ENCODE data around the gene TSEN34. TPM values are rescaled to one million over a fixed set of nuclear protein-coding genes. Genes with fewer than 3 reads are reported as not detected.
"Not testable (repeated sequence)": the region's sequence is repeated elsewhere in the genome, so short reads cannot be mapped to it uniquely, and the experiment has no call there.

The TSEN34 gene
- total RNA-seq, 1 experiment from 2014 or later, result 194 TPM

DNA sequence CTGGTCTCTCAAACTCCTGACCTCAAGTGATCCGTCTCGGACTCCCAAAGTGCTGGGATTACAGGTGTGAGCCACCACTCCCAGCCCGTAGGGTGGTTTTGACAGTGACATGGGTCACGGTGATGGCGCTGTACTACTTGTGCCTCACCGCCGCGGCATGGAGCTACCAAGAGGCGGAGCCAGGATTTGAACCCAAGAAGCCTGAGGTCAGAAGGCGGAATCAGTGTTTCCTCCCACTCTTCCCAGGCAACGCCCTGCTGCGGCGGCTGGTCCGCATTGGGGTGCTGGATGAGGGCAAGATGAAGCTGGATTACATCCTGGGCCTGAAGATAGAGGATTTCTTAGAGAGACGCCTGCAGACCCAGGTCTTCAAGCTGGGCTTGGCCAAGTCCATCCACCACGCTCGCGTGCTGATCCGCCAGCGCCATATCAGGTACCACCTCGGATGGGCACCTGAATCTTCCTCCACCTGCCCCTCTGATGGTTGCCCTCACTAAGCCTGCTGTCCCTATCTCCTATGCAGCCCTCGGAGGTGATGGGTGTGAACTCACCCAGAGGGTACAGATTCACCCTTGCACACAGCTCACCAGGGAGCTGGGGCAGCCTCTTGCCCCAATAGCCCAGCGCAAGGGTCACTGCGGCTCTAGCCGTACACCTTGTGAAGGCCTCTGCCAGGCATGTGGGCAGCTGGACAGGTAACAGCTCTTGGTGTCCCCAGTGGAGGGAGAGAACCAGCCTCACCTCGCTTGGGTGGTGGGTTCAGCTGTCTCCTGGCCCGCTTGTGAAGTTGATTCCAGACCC is 15.1 kb downstream of the TSEN34 start:
- in situ Hi-C loops (cut with HindIII; ENCODE audit: low pct_unique_long_range_greater_than_20kb, low sequenced_read_pairs) (no loop called here), intact Hi-C loops (cut with micrococcal nuclease; ENCODE audit: unreplicated experiment) (no loop called here)
- peaks cover 42% of the 10 kb centered on the region for H3K36me3 ChIP-seq (ENCODE audit: control insufficient read depth, insufficient read depth, low read length)
- H3K4me3 ChIP-seq (ENCODE audit: low read depth in 2 of 2, low read length in 2 of 2), result no peak overlapping the region
- TF ChIP-seq, protein P1, sequence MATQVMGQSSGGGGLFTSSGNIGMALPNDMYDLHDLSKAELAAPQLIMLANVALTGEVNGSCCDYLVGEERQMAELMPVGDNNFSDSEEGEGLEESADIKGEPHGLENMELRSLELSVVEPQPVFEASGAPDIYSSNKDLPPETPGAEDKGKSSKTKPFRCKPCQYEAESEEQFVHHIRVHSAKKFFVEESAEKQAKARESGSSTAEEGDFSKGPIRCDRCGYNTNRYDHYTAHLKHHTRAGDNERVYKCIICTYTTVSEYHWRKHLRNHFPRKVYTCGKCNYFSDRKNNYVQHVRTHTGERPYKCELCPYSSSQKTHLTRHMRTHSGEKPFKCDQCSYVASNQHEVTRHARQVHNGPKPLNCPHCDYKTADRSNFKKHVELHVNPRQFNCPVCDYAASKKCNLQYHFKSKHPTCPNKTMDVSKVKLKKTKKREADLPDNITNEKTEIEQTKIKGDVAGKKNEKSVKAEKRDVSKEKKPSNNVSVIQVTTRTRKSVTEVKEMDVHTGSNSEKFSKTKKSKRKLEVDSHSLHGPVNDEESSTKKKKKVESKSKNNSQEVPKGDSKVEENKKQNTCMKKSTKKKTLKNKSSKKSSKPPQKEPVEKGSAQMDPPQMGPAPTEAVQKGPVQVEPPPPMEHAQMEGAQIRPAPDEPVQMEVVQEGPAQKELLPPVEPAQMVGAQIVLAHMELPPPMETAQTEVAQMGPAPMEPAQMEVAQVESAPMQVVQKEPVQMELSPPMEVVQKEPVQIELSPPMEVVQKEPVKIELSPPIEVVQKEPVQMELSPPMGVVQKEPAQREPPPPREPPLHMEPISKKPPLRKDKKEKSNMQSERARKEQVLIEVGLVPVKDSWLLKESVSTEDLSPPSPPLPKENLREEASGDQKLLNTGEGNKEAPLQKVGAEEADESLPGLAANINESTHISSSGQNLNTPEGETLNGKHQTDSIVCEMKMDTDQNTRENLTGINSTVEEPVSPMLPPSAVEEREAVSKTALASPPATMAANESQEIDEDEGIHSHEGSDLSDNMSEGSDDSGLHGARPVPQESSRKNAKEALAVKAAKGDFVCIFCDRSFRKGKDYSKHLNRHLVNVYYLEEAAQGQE (IDR thresholded peaks at IDR 0.05; ENCODE audit: insufficient read depth in 1 of 2, low read depth in 2 of 2, low read length in 1 of 2), result no peak
- TF ChIP-seq POLR2AphosphoS5 (IDR thresholded peaks at IDR 0.05; ENCODE audit: low read depth, low read length), result no peak
- no peak for TF ChIP-seq TCF7L2 (IDR thresholded peaks at IDR 0.05; ENCODE audit: low read depth, low read length)
- no peak for TF ChIP-seq SIN3A (IDR thresholded peaks at IDR 0.05; ENCODE audit: borderline replicate concordance, insufficient read depth, low read depth, low read length)
- TF ChIP-seq, protein P2, sequence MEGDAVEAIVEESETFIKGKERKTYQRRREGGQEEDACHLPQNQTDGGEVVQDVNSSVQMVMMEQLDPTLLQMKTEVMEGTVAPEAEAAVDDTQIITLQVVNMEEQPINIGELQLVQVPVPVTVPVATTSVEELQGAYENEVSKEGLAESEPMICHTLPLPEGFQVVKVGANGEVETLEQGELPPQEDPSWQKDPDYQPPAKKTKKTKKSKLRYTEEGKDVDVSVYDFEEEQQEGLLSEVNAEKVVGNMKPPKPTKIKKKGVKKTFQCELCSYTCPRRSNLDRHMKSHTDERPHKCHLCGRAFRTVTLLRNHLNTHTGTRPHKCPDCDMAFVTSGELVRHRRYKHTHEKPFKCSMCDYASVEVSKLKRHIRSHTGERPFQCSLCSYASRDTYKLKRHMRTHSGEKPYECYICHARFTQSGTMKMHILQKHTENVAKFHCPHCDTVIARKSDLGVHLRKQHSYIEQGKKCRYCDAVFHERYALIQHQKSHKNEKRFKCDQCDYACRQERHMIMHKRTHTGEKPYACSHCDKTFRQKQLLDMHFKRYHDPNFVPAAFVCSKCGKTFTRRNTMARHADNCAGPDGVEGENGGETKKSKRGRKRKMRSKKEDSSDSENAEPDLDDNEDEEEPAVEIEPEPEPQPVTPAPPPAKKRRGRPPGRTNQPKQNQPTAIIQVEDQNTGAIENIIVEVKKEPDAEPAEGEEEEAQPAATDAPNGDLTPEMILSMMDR (IDR thresholded peaks at IDR 0.05), result no peak
- no peaks in the 10 kb centered on the region for H3K9me3 ChIP-seq (ENCODE audit: control insufficient read depth, insufficient read depth, low read depth, low read length)
- peaks cover 89% of the 10 kb centered on the region for H3K4me1 ChIP-seq (ENCODE audit: control insufficient read depth, insufficient read depth, low read length)
- H3K27me3 ChIP-seq (ENCODE audit: control insufficient read depth, insufficient read depth, low read length), result no peaks in the 10 kb centered on the region
- H3K27ac ChIP-seq (ENCODE audit: low read length), result no peak overlapping the region
- POLR2A ChIA-PET, result interaction anchor here (1.0 kb wide), 1 partner anchor 243 kb away, joined by 3 read pairs; the partner anchor contains the start of gene LENG8
- ATAC-seq (no peak), DNase-seq (ENCODE audit: low read depth, low spot score) (no peak)
- no TSS peak for BruUV-seq (replicated peaks)
- CTCF ChIA-PET, result interaction anchor here (0.5 to 0.7 kb wide), 2 partner anchors 23 to 56 kb away, joined by 3 to 7 read pairs; no protein-coding TSS in a partner anchor

DNA sequence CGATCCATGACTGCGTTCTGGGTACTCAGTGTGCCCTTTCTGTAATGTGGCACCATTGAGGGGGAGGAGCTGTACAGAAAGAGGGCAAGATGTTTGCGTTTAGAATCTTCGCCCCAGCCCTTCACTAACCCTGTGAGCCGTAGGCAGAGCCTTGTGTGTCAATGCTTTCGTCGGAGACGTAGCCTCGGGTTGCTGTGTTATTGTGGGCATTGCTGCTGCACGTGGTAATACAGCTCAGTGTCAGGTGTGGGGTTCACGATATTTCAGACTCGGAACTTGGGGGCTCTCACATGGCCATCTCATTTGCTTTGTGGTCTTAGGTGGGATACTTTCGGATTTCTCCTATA is 15.7 kb downstream of the TSEN34 start:
- DNase-seq (ENCODE audit: low read depth, low spot score) (no peak), ATAC-seq (no peak)
- Histone ChIP-seq H3K27me3 (ENCODE audit: control insufficient read depth, insufficient read depth, low read length) (no peaks in the 10 kb centered on the region), H3K4me1 (ENCODE audit: control insufficient read depth, insufficient read depth, low read length) (peaks cover 89% of the 10 kb centered on the region), H3K27ac (ENCODE audit: low read length) (no peak overlapping the region), H3K9me3 (ENCODE audit: control insufficient read depth, insufficient read depth, low read depth, low read length) (no peaks in the 10 kb centered on the region), H3K36me3 (ENCODE audit: control insufficient read depth, insufficient read depth, low read length) (peaks cover 36% of the 10 kb centered on the region), H3K4me3 (ENCODE audit: low read depth in 2 of 2, low read length in 2 of 2) (no peak overlapping the region)
- POLR2A ChIA-PET, result no interaction called here
- no TSS peak for BruUV-seq (replicated peaks)
- in situ Hi-C loops (cut with HindIII; ENCODE audit: low pct_unique_long_range_greater_than_20kb, low sequenced_read_pairs), result no loop called here
- TF ChIP-seq, protein P2 (IDR thresholded peaks at IDR 0.05), result no peak
- TF ChIP-seq TCF7L2 (IDR thresholded peaks at IDR 0.05; ENCODE audit: low read depth, low read length) (no peak), SIN3A (IDR thresholded peaks at IDR 0.05; ENCODE audit: borderline replicate concordance, insufficient read depth, low read depth, low read length) (0 out of 2 replicates have a peak, but pooled peaks have one; percentile 52), POLR2AphosphoS5 (IDR thresholded peaks at IDR 0.05; ENCODE audit: low read depth, low read length) (0 out of 2 replicates have a peak, but pooled peaks have one; percentile 65)
- TF ChIP-seq, protein P1 (IDR thresholded peaks at IDR 0.05; ENCODE audit: insufficient read depth in 1 of 2, low read depth in 2 of 2, low read length in 1 of 2), result no peak
- intact Hi-C loops (cut with micrococcal nuclease; ENCODE audit: unreplicated experiment), result no loop called here
- CTCF ChIA-PET, result no interaction called here

- DNase-seq (ENCODE audit: low read depth, low spot score); H3K27me3 ChIP-seq (ENCODE audit: control insufficient read depth, insufficient read depth, low read length); H3K4me3 ChIP-seq (ENCODE audit: low read depth in 2 of 2, low read length in 2 of 2); H3K9me3 ChIP-seq (ENCODE audit: control insufficient read depth, insufficient read depth, low read depth, low read length); POLR2A ChIA-PET; H3K27ac ChIP-seq (ENCODE audit: low read length); BruUV-seq (replicated peaks); intact Hi-C loops (cut with micrococcal nuclease; ENCODE audit: unreplicated experiment); in situ Hi-C loops (cut with HindIII; ENCODE audit: low pct_unique_long_range_greater_than_20kb, low sequenced_read_pairs); ATAC-seq; CTCF ChIA-PET: not testable (repeated sequence)
- peaks cover 34% of the 10 kb centered on the region for H3K36me3 ChIP-seq (ENCODE audit: control insufficient read depth, insufficient read depth, low read length)
- peaks cover 87% of the 10 kb centered on the region for H3K4me1 ChIP-seq (ENCODE audit: control insufficient read depth, insufficient read depth, low read length)
Observed at GRCh38 chr19:54207193-54207592, 16.1 kb downstream of the TSEN34 start.
